Measurements from ENCODE around the gene DCLRE1A.

The DCLRE1A gene

GRCh38 chr10:113854013-113854760 lies at the start of gene DCLRE1A, which contains the start of gene NHLRC2:
DCLRE1A (minus strand) TSS chr10:113854082; CDS start chr10:113853182, 900 bp downstream.
NHLRC2 (plus strand) TSS chr10:113854661; CDS start chr10:113854873, 212 bp downstream.
- Histone ChIP-seq H3K27me3 (ENCODE audit: low read depth, low read length) (no peaks in the 10 kb centered on the region), H3K4me1 (ENCODE audit: low read length) (peaks cover 58% of the 10 kb centered on the region), H3K36me3 (replicated peaks; ENCODE audit: low read depth, low read length) (peaks cover 6% of the 10 kb centered on the region), H3K9me3 (ENCODE audit: insufficient read depth, low read length) (no peaks in the 10 kb centered on the region), H4K20me1 (ENCODE audit: insufficient read depth, low read length) (peaks cover 6% of the 10 kb centered on the region; the same call in 1 of the 2 replicates), H3K4me3 (ENCODE audit: low read length) (peak within 1 kb of the TSS; percentile 93), H3K27ac (ENCODE audit: low read length) (peak within 1 kb of the TSS; percentile 74), H3K9ac (ENCODE audit: low read length) (peak within 1 kb of the TSS; percentile 91), H3K79me2 (ENCODE audit: low read length) (peaks cover 43% of the 10 kb centered on the region), H3K4me2 (ENCODE audit: low read length) (peak within 1 kb of the TSS; percentile 94), H2AFZ (ENCODE audit: low read depth, low read length) (peak within 1 kb of the TSS; percentile 88)
- TF ChIP-seq EZH2phosphoT487 (IDR thresholded peaks at IDR 0.05; ENCODE audit: low read depth) (no peak), CTCF (IDR thresholded peaks at IDR 0.05; ENCODE audit: low read depth, low read length) (no peak)

GRCh38 chr10:113899952-113900598 lies 46.2 kb upstream of the DCLRE1A start:
- peaks cover 8% of the 10 kb centered on the region for H3K36me3 ChIP-seq (replicated peaks; ENCODE audit: low read depth, low read length)
- H3K4me2 ChIP-seq (ENCODE audit: low read length): no peak overlapping the region
- no peak overlapping the region for H3K4me3 ChIP-seq (ENCODE audit: low read length)

GRCh38 chr10:113897693-113898618 lies 44.1 kb upstream of the DCLRE1A start:
- no peak for TF ChIP-seq CTCF (IDR thresholded peaks at IDR 0.05; ENCODE audit: low read depth, low read length)
- no peaks in the 10 kb centered on the region for H3K79me2 ChIP-seq (ENCODE audit: low read length)
- no peaks in the 10 kb centered on the region for H3K9me3 ChIP-seq (ENCODE audit: insufficient read depth, low read length)
- H3K9ac ChIP-seq (ENCODE audit: low read length): no peak overlapping the region
- no peak overlapping the region for H3K27ac ChIP-seq (ENCODE audit: low read length)
- no peak overlapping the region for H3K4me2 ChIP-seq (ENCODE audit: low read length)
- no peaks in the 10 kb centered on the region for H4K20me1 ChIP-seq (ENCODE audit: insufficient read depth, low read length)
- no peaks in the 10 kb centered on the region for H3K4me1 ChIP-seq (ENCODE audit: low read length)
- H3K36me3 ChIP-seq (replicated peaks; ENCODE audit: low read depth, low read length): peaks cover 3% of the 10 kb centered on the region
- H3K27me3 ChIP-seq (ENCODE audit: low read depth, low read length): no peaks in the 10 kb centered on the region
- H3K4me3 ChIP-seq (ENCODE audit: low read length): no peak overlapping the region
- H2AFZ ChIP-seq (ENCODE audit: low read depth, low read length): no peak overlapping the region

More at GRCh38 chr10:113899952-113900598, 46.2 kb upstream of the DCLRE1A start:
- H2AFZ ChIP-seq (ENCODE audit: low read depth, low read length): no peak overlapping the region
- no peak overlapping the region for H3K27ac ChIP-seq (ENCODE audit: low read length)
- H3K4me1 ChIP-seq (ENCODE audit: low read length): no peaks in the 10 kb centered on the region
- H3K79me2 ChIP-seq (ENCODE audit: low read length): no peaks in the 10 kb centered on the region
- no peaks in the 10 kb centered on the region for H3K9me3 ChIP-seq (ENCODE audit: insufficient read depth, low read length)
- TF ChIP-seq EZH2phosphoT487 (IDR thresholded peaks at IDR 0.05; ENCODE audit: low read depth): no peak
- no peak for TF ChIP-seq CTCF (IDR thresholded peaks at IDR 0.05; ENCODE audit: low read depth, low read length)
- no peak overlapping the region for H3K9ac ChIP-seq (ENCODE audit: low read length)
- H3K27me3 ChIP-seq (ENCODE audit: low read depth, low read length): no peaks in the 10 kb centered on the region
- H4K20me1 ChIP-seq (ENCODE audit: insufficient read depth, low read length): no peaks in the 10 kb centered on the region

Data from OCI-LY3 (cell line).